Loucy (cell line): ENCODE data around the gene PTPRC.

ENCODE experiments used
- CTCF ChIP-seq: fragments of 200-600 bp; sonication (generic); conservative IDR thresholded peaks from 2 replicates; pipeline ENCODE4 v1.5.1; 2014; ENCODE audit warnings: mild to moderate bottlenecking, antibody characterized with exemption, low read length
- EZH2phosphoT487 ChIP-seq: fragments of 200-600 bp; IDR thresholded peaks from 2 replicates; pipeline ENCODE4 v1.6.1; 2018; ENCODE audit warnings: antibody characterized with exemption, mild to moderate bottlenecking, moderate library complexity, borderline replicate concordance

GRCh38 chr1:198628067-198628455, 10.8 kb upstream of the PTPRC start:
- TF ChIP-seq CTCF (no peak), EZH2phosphoT487 (no peak)
